WTC11 (cell line): Measurements from ENCODE around the gene CCN6. TPM values are rescaled to one million over a fixed set of nuclear protein-coding genes. Genes with fewer than 3 reads are reported as not detected.

Experiments used
- ATAC-seq: fragments of 200-7000 bp; cut with Tn5 transposase; 2 replicates; pipeline ENCODE4 v1.10.0; 2021; ENCODE audit warnings: mild to moderate bottlenecking, moderate library complexity
- CTCF ChIA-PET: fragments of 300-600 bp; sonication (Branson Sonifier 250); formaldehyde crosslinking; loops from one replicate; lab custom pipeline; 2021; ENCODE audit warnings: antibody characterized with exemption; lab: Charles Lee
- POLR2A ChIA-PET: fragments of 350-600 bp; sonication (Branson Sonifier 250); formaldehyde crosslinking; loops from one replicate; lab custom pipeline; 2021; ENCODE audit warnings: antibody characterized with exemption; lab: Charles Lee
- DNase-seq: peaks from one replicate; pipeline ENCODE4 v3.0.0; 2021; ENCODE audit warnings: low spot score
- H3K27ac Mint-ChIP-seq: 2 replicates; pipeline ENCODE4 v1.8.0; 2021; ENCODE audit warnings: mixed read lengths
- H3K27me3 Mint-ChIP-seq: 2 replicates; pipeline ENCODE4 v1.8.0; 2021; ENCODE audit warnings: low read depth, mild to moderate bottlenecking, moderate library complexity, mixed read lengths
- H3K36me3 Mint-ChIP-seq: 2 replicates; pipeline ENCODE4 v1.8.0; 2021; ENCODE audit warnings: mixed read lengths
- H3K4me1 Mint-ChIP-seq: 2 replicates; pipeline ENCODE4 v1.8.0; 2022; ENCODE audit warnings: mixed read lengths
- H3K4me3 Mint-ChIP-seq: 2 replicates; pipeline ENCODE4 v1.8.0; 2021; ENCODE audit warnings: mild to moderate bottlenecking, moderate library complexity, mixed read lengths
- H3K9me3 Mint-ChIP-seq: 2 replicates; pipeline ENCODE4 v1.8.0; 2021; ENCODE audit warnings: mixed read lengths
- ATF1 ChIP-seq: sonication (generic); formaldehyde crosslinking; IDR thresholded peaks from 2 replicates; pipeline ENCODE4 v1.8.1; 2023; ENCODE audit warnings: mild to moderate bottlenecking, moderate library complexity, missing genetic modification reagents
- CDX4 ChIP-seq: fragments of 250-450 bp; sonication (Bioruptor Pico); IDR thresholded peaks from 2 replicates; pipeline ENCODE4 v1.9.0; 2021; ENCODE audit warnings: moderate library complexity, mild to moderate bottlenecking, inconsistent platforms, borderline replicate concordance
- CREB1 ChIP-seq: sonication (generic); formaldehyde crosslinking; IDR thresholded peaks from 2 replicates; pipeline ENCODE4 v1.8.0; 2023; ENCODE audit warnings: mild to moderate bottlenecking, missing genetic modification reagents
- ELF4 ChIP-seq: sonication (generic); formaldehyde crosslinking; IDR thresholded peaks from 2 replicates; pipeline ENCODE4 v1.8.1; 2022; ENCODE audit warnings: low read depth, mild to moderate bottlenecking, moderate library complexity, missing genetic modification reagents
- FOXP1 ChIP-seq: sonication (generic); formaldehyde crosslinking; IDR thresholded peaks from 2 replicates; pipeline ENCODE4 v1.8.0; 2022; ENCODE audit warnings: missing genetic modification reagents, mild to moderate bottlenecking, moderate library complexity, borderline replicate concordance
- JAZF1 ChIP-seq: fragments of 250-450 bp; sonication (Bioruptor Pico); IDR thresholded peaks from 2 replicates; pipeline ENCODE4 v1.9.0; 2021; ENCODE audit warnings: moderate library complexity, mild to moderate bottlenecking, inconsistent platforms
- MXD4 ChIP-seq: fragments of 250-450 bp; sonication (Bioruptor Pico); IDR thresholded peaks from 2 replicates; pipeline ENCODE4 v1.8.0; 2021; ENCODE audit warnings: mild to moderate bottlenecking, moderate library complexity, borderline replicate concordance
- NFATC4 ChIP-seq: fragments of 250-450 bp; sonication (Bioruptor Pico); IDR thresholded peaks from 2 replicates; pipeline ENCODE4 v1.9.0; 2021; ENCODE audit warnings: mild to moderate bottlenecking
- NFYB ChIP-seq: sonication (generic); formaldehyde crosslinking; conservative IDR thresholded peaks from 2 replicates; pipeline ENCODE4 v1.8.0; 2022; ENCODE audit warnings: low read depth, missing genetic modification reagents
- NR1H2 ChIP-seq: sonication (generic); formaldehyde crosslinking; IDR thresholded peaks from 2 replicates; pipeline ENCODE4 v1.9.0; 2021; ENCODE audit warnings: mild to moderate bottlenecking, moderate library complexity, missing genetic modification reagents
- PRDM15 ChIP-seq: sonication (generic); formaldehyde crosslinking; IDR thresholded peaks from 2 replicates; pipeline ENCODE4 v1.8.0; 2022; ENCODE audit warnings: missing genetic modification reagents
- RORB ChIP-seq: fragments of 250-450 bp; sonication (Bioruptor Pico); IDR thresholded peaks from 2 replicates; pipeline ENCODE4 v1.9.0; 2021; ENCODE audit warnings: mild to moderate bottlenecking
- SMAD3 ChIP-seq: sonication (generic); formaldehyde crosslinking; IDR thresholded peaks from 2 replicates; pipeline ENCODE4 v1.8.0; 2022; ENCODE audit warnings: missing genetic modification reagents, mild to moderate bottlenecking, borderline replicate concordance
- SMAD4 ChIP-seq: sonication (generic); formaldehyde crosslinking; IDR thresholded peaks from 2 replicates; pipeline ENCODE4 v1.8.0; 2022; ENCODE audit warnings: mild to moderate bottlenecking, missing genetic modification reagents
- TEAD1 ChIP-seq: sonication (generic); formaldehyde crosslinking; IDR thresholded peaks from 2 replicates; pipeline ENCODE4 v1.8.0; 2022; ENCODE audit warnings: mild to moderate bottlenecking, missing genetic modification reagents
- ZNF121 ChIP-seq: sonication (generic); formaldehyde crosslinking; IDR thresholded peaks from 2 replicates; pipeline ENCODE4 v1.8.0; 2023; ENCODE audit warnings: missing genetic modification reagents
- ZNF138 ChIP-seq: sonication (generic); formaldehyde crosslinking; conservative IDR thresholded peaks from 2 replicates; pipeline ENCODE4 v1.8.1; 2022; ENCODE audit warnings: mild to moderate bottlenecking, moderate library complexity, missing genetic modification reagents
- ZNF232 ChIP-seq: sonication (generic); formaldehyde crosslinking; IDR thresholded peaks from 2 replicates; pipeline ENCODE4 v1.8.0; 2022; ENCODE audit warnings: mild to moderate bottlenecking, missing genetic modification reagents
- total RNA-seq: library from RNA; stranded (reverse); gene quantifications from 3 replicates; pipeline ENCODE4 v1.2.3, GENCODE V29; 2021
- TF ChIP-seq, protein P1 (sequence below): fragments of 250-450 bp; sonication (Bioruptor Pico); IDR thresholded peaks from 2 replicates; pipeline ENCODE4 v1.9.0; 2021; ENCODE audit warnings: mild to moderate bottlenecking
- TF ChIP-seq, protein P2 (sequence below): sonication (generic); formaldehyde crosslinking; IDR thresholded peaks from 2 replicates; pipeline ENCODE4 v1.8.1; 2023; ENCODE audit warnings: mild to moderate bottlenecking, missing genetic modification reagents
- TF ChIP-seq, protein P3 (sequence below): sonication (generic); formaldehyde crosslinking; conservative IDR thresholded peaks from 2 replicates; pipeline ENCODE4 v1.8.1; 2022; ENCODE audit warnings: mild to moderate bottlenecking, missing genetic modification reagents

Gene CCN6
- total RNA-seq, 1 experiment from 2014 or later = not detected

GRCh38 chr6:112030961-112031660 lies 22.8 kb upstream of the CCN6 start (continued):
- TF ChIP-seq CREB1 (CRISPR knock-in tag) = no peak

DNA sequence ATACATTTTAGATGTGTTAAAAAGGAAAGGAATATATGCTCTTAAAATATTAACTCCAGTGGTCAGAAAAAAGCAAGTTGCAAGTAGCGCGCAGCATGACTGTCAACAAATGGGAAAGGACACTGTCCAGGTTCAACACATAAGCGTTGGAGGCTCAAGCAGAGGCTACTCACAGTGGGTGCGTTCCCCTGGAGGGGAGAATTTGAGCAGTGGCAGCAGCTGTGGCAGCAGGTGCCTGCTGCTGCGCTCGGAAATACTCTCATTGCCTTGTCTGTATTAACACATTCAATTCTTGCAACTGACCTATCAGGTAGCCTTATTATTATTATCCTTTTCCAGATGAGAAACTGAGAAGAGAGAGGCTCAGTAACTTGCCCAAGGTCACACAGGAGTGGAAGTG lies 21.9 kb upstream of the CCN6 start:
- CTCF ChIA-PET = interaction anchor here (0.7 kb wide), 1 partner anchor 10 kb away, joined by 3 read pairs; no protein-coding TSS in a partner anchor
- Mint-ChIP-seq H3K36me3 (no peaks in the 10 kb centered on the region), H3K9me3 (no peaks in the 10 kb centered on the region), H3K4me3 (no peak overlapping the region)
- no peak for ATAC-seq
- POLR2A ChIA-PET = no interaction called here
- TF ChIP-seq TEAD1 (CRISPR knock-in tag) (no peak), ZNF232 (CRISPR knock-in tag) (no peak), CDX4 (CRISPR knock-in tag) (no peak), FOXP1 (CRISPR knock-in tag) (no peak), ZNF121 (CRISPR knock-in tag) (no peak), PRDM15 (no peak), SMAD4 (no peak), ELF4 (CRISPR knock-in tag) (no peak), NFYB (CRISPR knock-in tag) (no peak), RORB (no peak), NFATC4 (CRISPR knock-in tag) (no peak), MXD4 (CRISPR knock-in tag) (no peak), CREB1 (CRISPR knock-in tag) (no peak), NR1H2 (CRISPR knock-in tag) (no peak), ATF1 (CRISPR knock-in tag) (no peak)
- TF ChIP-seq, all 79 proteins: peak for 0
- DNase-seq = no peak
- Mint-ChIP-seq H3K27me3 (no peaks in the 10 kb centered on the region; the same call in 1 of the 2 replicates), H3K27ac (no peak overlapping the region), H3K4me1 (peaks cover 8% of the 10 kb centered on the region)

DNA sequence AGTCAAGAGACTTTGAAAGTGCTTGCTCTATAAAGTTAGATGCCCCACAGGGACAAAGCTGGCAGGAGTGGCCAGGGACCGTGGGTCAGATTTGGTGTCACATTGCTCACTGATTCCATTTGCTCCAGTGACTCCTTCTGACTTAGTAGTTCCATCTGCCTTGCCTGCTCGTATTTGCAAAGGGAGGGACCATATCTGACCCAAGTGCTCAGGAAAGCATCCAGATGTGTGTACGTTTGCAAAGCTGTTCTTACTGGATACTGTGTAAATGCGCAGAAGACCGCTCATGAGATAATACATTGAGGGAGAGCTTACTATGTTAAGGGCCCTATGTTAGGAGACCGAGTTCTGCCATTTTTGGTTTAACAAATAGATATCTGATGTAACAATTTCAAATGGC lies 21.2 kb upstream of the CCN6 start:
- peaks cover 8% of the 10 kb centered on the region for H3K4me1 Mint-ChIP-seq
- POLR2A ChIA-PET = no interaction called here
- no peak for TF ChIP-seq ELF4 (CRISPR knock-in tag)
- TF ChIP-seq, protein P1, sequence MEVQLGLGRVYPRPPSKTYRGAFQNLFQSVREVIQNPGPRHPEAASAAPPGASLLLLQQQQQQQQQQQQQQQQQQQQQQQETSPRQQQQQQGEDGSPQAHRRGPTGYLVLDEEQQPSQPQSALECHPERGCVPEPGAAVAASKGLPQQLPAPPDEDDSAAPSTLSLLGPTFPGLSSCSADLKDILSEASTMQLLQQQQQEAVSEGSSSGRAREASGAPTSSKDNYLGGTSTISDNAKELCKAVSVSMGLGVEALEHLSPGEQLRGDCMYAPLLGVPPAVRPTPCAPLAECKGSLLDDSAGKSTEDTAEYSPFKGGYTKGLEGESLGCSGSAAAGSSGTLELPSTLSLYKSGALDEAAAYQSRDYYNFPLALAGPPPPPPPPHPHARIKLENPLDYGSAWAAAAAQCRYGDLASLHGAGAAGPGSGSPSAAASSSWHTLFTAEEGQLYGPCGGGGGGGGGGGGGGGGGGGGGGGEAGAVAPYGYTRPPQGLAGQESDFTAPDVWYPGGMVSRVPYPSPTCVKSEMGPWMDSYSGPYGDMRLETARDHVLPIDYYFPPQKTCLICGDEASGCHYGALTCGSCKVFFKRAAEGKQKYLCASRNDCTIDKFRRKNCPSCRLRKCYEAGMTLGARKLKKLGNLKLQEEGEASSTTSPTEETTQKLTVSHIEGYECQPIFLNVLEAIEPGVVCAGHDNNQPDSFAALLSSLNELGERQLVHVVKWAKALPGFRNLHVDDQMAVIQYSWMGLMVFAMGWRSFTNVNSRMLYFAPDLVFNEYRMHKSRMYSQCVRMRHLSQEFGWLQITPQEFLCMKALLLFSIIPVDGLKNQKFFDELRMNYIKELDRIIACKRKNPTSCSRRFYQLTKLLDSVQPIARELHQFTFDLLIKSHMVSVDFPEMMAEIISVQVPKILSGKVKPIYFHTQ (CRISPR knock-in tag) = no peak
- no peak for TF ChIP-seq SMAD3 (CRISPR knock-in tag)
- TF ChIP-seq ZNF232 (CRISPR knock-in tag) = no peak
- TF ChIP-seq JAZF1 (CRISPR knock-in tag) = no peak
- no peak for TF ChIP-seq ZNF138 (CRISPR knock-in tag)
- TF ChIP-seq, protein P2, sequence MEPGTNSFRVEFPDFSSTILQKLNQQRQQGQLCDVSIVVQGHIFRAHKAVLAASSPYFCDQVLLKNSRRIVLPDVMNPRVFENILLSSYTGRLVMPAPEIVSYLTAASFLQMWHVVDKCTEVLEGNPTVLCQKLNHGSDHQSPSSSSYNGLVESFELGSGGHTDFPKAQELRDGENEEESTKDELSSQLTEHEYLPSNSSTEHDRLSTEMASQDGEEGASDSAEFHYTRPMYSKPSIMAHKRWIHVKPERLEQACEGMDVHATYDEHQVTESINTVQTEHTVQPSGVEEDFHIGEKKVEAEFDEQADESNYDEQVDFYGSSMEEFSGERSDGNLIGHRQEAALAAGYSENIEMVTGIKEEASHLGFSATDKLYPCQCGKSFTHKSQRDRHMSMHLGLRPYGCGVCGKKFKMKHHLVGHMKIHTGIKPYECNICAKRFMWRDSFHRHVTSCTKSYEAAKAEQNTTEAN (CRISPR knock-in tag) = no peak
- TF ChIP-seq, protein P3, sequence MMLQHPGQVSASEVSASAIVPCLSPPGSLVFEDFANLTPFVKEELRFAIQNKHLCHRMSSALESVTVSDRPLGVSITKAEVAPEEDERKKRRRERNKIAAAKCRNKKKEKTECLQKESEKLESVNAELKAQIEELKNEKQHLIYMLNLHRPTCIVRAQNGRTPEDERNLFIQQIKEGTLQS (CRISPR knock-in tag) = no peak
- TF ChIP-seq, all 79 proteins: peak for 0
- ATAC-seq (no peak), DNase-seq (no peak)
- H3K27me3 Mint-ChIP-seq = no peaks in the 10 kb centered on the region; the same call in 1 of the 2 replicates
- no peak overlapping the region for H3K27ac Mint-ChIP-seq
- no peak overlapping the region for H3K4me3 Mint-ChIP-seq
- H3K9me3 Mint-ChIP-seq = no peaks in the 10 kb centered on the region
- CTCF ChIA-PET = interaction anchor here (0.7 kb wide), 1 partner anchor 9 kb away, joined by 3 read pairs; no protein-coding TSS in a partner anchor
- no peaks in the 10 kb centered on the region for H3K36me3 Mint-ChIP-seq
